Lower leg skin (tissue), 3 donors: Measurements from ENCODE around the gene KISS1.
"Not testable (repeated sequence)": the region's sequence is repeated elsewhere in the genome, so short reads cannot be mapped to it uniquely, and the experiment has no call there.

ENCODE experiments used
- CTCF ChIP-seq, 3 donors: fragments of 450-650 bp; IDR thresholded peaks; one replicate each; pipeline ENCODE4 v1.5.1; 2016; ENCODE audit warnings: antibody characterized with exemption in 3 of 3, mild to moderate bottlenecking in 3 of 3, moderate library complexity in 2 of 3
- POLR2A ChIP-seq, 2 donors: fragments of 450-650 bp; IDR thresholded peaks; one replicate each; pipeline ENCODE4 v1.6.1; 2016 to 2017; ENCODE audit warnings: antibody characterized with exemption in 2 of 2, mild to moderate bottlenecking in 1 of 2, moderate library complexity in 1 of 2

- not testable (repeated sequence) for TF ChIP-seq POLR2A, CTCF (IDR thresholded peaks at IDR 0.05)
Observed at GRCh38 chr1:204238520-204238919, 42.2 kb upstream of the KISS1 start.
